LHCN-M2 (cell line): ENCODE results near the gene CRYL1. TPM values are rescaled to one million over a fixed set of nuclear protein-coding genes. Genes with fewer than 3 reads are reported as not detected.

Experiments
- DNase-seq: peaks from one replicate; pipeline ENCODE4 v3.0.0-alpha.2; 2012; ENCODE audit warnings: low read depth
- total RNA-seq: library from RNA; depleted of rRNA; stranded (reverse); fragments of >200 nt; gene quantifications from 2 replicates; pipeline ENCODE4 v1.2.3, GENCODE V29; 2014

Gene CRYL1
- total RNA-seq, 1 experiment from 2014 or later = 11.5 TPM

- DNase-seq = peak; percentile 26
Measured at GRCh38 chr13:20401931-20402856, 123.5 kb downstream of the CRYL1 start.

DNA sequence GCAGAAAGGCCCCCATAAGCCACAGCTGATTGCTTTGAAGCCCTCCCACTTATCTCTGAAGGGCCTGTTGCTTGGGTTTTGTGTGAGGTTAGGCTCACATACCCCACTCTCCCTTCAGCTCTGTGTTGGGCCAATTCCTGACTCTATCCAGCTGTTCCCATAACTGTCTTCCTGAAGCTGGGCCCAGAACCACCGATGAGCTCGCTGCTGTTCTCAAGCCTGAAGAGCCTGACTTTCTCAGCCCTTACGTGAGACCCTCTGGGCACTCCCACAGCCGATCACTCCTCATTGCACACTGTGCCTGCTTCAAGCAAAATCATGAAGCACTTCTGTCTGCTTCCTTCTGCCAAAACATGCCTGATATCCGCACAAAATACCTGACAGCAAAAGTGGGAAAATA lies 124.1 kb downstream of the CRYL1 start:
- DNase-seq = no peak

DNA sequence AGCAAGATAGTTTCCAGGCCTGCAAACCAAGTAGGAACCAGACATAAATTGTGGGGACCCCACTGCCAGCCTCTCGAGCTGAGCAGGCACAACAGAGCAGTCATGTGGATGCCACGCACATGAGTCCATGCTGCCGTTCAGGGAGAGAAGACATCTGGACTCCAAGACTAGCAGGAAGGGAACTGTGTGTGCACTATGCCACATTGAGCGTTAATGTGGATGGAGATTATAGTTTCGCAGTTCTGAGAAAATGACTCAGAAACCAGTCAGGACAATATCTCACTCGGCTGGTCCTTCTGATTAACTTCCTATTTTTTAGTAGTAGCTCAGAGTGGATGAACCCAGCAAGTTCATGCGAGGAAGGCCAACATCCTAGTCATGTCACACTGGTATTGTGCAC lies 124.9 kb downstream of the CRYL1 start:
- DNase-seq = peak; percentile 52

GRCh38 chr13:20399961-20400360 lies 125.7 kb downstream of the CRYL1 start:
- no peak for DNase-seq

- no peak for DNase-seq
Measured at GRCh38 chr13:20399515-20399914, 126.1 kb downstream of the CRYL1 start.

GRCh38 chr13:20398459-20398858 lies 127.2 kb downstream of the CRYL1 start:
- DNase-seq = no peak

DNA sequence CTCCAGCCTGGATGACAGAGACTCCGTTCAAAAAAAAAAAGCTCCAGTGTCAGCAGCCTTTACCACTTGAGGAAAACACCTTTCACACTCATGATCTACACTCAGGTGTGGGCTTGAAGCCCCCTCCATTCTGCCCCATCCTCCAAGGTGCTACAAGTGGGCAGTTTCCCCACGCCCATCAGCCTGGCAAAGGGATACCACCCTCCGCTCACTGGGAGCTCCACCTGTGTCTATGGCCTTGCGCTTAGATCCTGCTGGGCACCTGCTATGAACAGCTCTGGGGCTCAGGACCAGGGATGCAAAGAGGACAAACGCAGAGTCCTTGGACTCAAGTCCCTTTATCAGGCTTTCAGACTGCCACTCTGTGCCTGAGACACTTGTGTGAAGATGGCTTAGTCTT lies 127.8 kb downstream of the CRYL1 start:
- no peak for DNase-seq

- no peak for DNase-seq
Measured at GRCh38 chr13:20395061-20395916, 130.4 kb downstream of the CRYL1 start.

GRCh38 chr13:20394506-20394905 lies 131.2 kb downstream of the CRYL1 start:
- no peak for DNase-seq

DNA sequence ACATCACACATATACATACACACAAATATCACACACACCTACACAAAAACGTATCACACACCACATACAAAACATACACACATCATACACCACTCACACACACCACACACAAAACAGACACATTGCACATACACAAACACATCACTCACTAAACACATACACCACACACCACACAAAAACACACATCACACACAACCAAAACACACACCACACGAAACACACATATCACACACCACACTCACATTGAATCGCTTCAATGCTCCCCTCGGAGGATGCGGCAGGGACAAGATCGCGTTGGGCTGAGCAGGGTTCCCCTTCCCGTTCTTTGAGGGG lies 131.5 kb downstream of the CRYL1 start:
- DNase-seq = no peak

DNA sequence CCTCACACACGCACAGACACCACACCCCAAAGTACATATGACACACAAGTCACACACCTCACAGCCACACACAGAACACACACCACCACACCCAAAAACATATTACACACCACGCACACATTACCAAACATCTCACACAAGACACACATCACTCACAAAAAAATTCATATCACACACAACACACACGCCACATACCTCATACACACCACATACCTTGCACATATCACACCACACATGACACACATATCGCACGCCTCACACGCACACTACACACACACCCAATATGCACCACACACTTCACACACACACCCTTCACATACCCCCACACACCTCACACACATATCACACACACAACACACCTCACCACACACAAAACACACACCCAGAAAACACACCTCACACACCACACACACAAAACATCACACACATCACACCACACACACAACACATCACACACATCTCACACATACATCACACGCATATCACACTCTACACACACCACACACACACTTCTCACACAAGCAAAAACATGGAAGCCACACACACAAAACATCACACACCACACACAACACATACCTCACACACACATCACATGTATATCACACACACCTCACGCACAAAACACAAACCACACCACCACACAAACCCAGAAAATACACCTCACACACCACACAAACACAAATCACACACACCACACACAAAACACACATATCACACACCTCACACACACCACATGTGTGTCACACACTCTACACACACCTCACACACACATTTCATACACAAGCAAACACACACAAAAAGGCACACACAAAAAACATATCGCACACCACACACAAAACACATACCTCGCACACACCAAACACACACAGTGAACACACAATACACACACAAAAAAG lies 132.1 kb downstream of the CRYL1 start:
- no peak for DNase-seq

- DNase-seq = no peak
Measured at GRCh38 chr13:20392530-20392929, 133.1 kb downstream of the CRYL1 start.

DNA sequence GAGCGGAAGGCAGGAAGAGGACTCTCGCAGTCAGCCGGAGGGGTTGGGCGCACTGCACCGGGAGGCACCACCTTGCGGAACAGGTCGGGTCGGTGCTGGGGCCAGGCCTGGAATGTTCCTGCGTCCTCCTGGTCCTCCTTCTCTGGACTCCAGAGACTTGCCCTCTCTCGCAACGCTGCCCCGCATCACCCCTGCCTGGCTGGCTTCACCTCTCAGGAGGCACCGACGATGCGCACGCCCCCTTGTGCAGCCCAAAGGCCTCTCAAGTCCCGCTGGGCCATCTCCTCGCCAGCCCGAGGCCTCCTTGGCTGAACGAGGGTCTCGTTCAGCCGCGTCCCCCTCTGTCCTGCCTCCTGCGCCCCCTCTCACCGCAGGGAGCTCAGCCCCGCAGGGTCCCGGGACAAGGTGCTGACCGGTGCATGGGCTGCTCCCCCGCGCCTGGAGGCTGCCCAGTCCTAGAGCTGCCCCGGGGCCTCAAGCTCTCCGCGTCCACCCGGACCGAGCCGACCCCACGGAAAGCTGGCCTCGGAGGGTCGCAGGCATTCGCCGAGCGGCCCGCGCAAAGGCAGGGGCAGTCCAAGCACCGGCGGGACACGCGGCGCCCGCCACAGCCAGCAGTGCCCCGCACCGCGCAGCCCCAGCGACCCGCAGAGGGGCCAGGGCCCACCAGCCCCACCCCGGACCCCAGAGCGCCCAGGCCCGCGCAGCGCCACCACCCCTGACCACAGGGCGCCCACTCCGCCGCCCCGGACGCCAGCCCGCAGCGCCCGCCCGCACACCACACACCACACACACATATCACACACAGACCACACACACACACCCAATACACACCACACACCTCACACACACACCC lies 133.8 kb downstream of the CRYL1 start:
- no peak for DNase-seq

DNA sequence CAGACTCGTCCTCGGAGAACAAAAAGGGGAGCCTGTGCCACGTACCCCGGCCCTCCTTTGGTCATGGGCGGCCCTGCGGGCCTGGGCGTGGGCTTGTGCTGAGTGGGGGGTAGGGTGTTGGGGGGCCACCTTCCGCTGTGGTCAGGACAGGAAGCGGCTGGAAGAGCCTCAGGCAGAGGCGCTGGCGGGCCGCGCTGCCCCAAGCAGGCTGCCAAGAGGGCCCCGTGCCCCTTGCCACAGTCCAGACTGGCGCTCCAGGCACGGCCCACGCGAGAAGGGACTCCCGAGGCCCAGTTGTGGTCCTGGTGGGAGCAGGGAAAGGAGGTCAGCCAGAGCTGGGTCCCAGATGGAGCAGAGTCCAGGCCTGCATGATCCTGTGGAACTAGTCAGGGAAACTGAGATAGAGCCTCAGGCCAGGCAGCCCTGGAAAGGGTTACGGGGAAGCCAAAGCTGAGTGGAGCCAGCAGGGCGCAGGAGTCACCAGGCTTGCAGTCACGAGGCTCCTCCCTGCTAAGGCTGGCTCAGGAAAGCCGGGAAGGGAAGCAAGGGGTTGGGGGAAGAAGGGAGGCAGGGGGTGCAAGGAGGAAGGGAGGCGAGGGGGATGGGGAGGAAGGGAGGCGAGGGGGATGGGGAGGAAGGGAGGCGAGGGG lies 135.0 kb downstream of the CRYL1 start:
- no peak for DNase-seq

DNA sequence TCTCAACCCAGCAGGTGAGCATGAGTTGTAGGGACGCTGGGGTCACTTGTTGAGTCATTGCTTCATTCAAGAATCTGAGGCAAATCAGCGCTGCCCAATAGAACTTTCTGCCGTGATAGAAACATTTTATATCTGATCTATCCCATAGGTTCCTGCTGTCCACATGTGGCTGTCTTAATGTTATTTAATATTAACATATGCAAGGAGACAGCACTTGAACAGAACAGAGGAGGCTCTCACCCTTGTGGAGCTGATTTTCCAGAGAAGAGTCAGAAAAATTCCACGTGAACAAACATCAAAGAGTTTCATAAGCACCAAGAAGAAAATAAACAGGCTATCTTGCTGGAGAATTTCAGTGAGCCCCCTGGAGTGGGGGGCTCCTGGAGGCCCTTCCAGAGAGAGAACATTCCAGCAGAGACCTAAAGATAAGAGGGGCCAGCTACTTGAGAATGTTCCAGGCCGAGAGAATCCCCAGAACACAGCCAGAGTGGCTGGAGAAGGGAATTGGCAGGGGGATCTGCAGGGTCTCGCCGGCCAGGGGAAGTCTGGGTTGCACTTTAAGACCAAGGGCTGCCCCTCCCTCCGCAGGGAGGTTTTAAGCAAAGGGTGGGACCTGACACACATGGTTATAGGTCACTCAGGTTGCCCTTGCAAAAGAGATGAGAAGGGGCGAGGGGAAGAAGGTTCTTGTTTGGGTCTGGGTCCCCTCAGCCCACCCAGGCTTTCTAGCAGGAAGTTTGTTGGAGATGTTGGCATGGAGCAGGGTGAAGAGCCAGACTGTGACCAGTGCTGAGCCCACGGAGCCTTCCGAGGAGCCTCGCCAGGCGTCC lies 135.7 kb downstream of the CRYL1 start:
- no peak for DNase-seq

DNA sequence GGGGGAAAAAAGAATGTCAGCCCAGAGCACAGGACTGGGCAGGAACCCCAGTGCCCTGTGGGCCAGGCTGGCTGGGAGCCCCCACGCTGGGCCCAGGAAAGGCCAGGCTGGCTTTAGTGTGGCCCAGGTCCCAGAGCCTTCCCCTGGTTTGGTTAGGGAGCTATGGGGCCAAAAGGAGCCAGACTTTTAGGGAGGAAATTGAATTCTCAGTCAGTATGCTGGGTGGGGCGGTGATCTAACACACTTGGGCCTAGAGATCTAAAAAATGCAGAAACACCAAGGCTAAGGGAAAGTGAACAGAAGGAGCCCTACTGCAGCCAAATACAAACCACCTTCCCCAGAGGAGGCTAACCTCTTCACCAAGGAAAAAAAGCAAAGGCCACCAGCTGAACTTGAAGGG lies 137.5 kb downstream of the CRYL1 start:
- DNase-seq = no peak

- peak; percentile 13 for DNase-seq
Measured at GRCh38 chr13:20387441-20387971, 138.2 kb downstream of the CRYL1 start.

- no peak for DNase-seq
Measured at GRCh38 chr13:20387006-20387405, 138.7 kb downstream of the CRYL1 start.

GRCh38 chr13:20383058-20383457 lies 142.6 kb downstream of the CRYL1 start:
- no peak for DNase-seq
